ENCODE results near the gene FRMD4A. TPM values are rescaled to one million over a fixed set of nuclear protein-coding genes. Genes with fewer than 3 reads are reported as not detected.

The FRMD4A gene
- total and polyA plus RNA-seq, 12 donors, result 17.4 to 43.4 (median 30.3) TPM

GRCh38 chr10:13862546-13863233 is 468.0 kb downstream of the FRMD4A start:
- no peak for DNase-seq
- Histone ChIP-seq H3K9me3 (no peaks in the 10 kb centered on the region), H3K36me3 (peaks cover 0 to 3% (median 0%) of the 10 kb centered on the region in 9 donors), H3K4me1 (peaks cover 0 to 77% (median 53%) of the 10 kb centered on the region in 9 donors), H3K27ac (peak overlapping the region in 6 of 10 donors; percentile 20 to 77 (median 45)), H3K27me3 (no peaks in the 10 kb centered on the region), H3K4me3 (no peak overlapping the region)
- TF ChIP-seq, protein P1, sequence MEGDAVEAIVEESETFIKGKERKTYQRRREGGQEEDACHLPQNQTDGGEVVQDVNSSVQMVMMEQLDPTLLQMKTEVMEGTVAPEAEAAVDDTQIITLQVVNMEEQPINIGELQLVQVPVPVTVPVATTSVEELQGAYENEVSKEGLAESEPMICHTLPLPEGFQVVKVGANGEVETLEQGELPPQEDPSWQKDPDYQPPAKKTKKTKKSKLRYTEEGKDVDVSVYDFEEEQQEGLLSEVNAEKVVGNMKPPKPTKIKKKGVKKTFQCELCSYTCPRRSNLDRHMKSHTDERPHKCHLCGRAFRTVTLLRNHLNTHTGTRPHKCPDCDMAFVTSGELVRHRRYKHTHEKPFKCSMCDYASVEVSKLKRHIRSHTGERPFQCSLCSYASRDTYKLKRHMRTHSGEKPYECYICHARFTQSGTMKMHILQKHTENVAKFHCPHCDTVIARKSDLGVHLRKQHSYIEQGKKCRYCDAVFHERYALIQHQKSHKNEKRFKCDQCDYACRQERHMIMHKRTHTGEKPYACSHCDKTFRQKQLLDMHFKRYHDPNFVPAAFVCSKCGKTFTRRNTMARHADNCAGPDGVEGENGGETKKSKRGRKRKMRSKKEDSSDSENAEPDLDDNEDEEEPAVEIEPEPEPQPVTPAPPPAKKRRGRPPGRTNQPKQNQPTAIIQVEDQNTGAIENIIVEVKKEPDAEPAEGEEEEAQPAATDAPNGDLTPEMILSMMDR (IDR thresholded peaks at IDR 0.05), result no peak
- ATAC-seq, result peak in 1 of 8 donors; percentile 11
- intact Hi-C loops (cut with DNase I), result no loop called here
- WGBS, 2 donors, result 49 to 61% methylated on average over 3 of the region's 3 CpGs

GRCh38 chr10:13860886-13861285 is 469.8 kb downstream of the FRMD4A start:
- ATAC-seq, result no peak
- Histone ChIP-seq H3K27ac (peak overlapping the region in 5 of 10 donors; percentile 23 to 77 (median 47)), H3K27me3 (no peaks in the 10 kb centered on the region), H3K4me3 (no peak overlapping the region), H3K4me1 (peaks cover 0 to 62% (median 38%) of the 10 kb centered on the region in 9 donors), H3K36me3 (peaks cover 0 to 11% (median 0%) of the 10 kb centered on the region in 9 donors), H3K9me3 (no peaks in the 10 kb centered on the region)
- TF ChIP-seq, protein P1 (IDR thresholded peaks at IDR 0.05), result no peak
- 95 to 96% methylated on average over 14 of the region's 14 CpGs for WGBS, 2 donors
- no peak for DNase-seq
- intact Hi-C loops (cut with DNase I), result no loop called here

DNA sequence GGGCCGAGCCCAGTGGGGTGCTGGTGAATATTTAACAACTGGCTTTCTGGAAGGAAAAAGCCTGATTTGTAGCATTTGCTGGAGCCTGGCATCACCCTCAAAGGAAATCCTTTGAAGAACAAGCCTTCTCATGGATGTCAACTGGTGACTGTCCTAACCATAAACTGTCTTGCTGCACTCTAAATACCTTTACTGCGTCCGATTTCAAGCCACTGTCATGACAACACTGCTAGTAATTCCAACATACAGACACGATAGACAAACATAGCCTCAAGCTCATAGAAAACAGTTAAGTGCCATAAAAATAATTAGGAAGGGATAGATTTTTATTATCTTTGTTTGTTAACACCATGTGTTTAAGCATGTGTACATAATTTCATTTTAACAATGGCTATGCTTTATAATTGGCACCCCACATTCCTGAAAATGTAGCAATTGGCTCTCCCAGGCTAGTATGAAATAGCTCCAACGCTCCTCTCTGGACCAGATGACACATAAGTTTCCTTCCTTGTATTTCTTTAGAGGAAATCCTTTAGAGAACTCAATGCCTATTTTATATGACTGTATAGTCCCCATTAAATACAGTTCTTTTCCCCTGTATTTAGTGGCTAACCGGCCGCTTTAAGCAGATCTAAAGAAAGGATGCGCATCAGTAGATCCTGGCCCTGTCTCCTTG is 470.6 kb downstream of the FRMD4A start:
- H3K27ac ChIP-seq, result peak overlapping the region in 7 of 10 donors; percentile 8 to 77 (median 43)
- peak in 5 of 8 donors; percentile 16 to 41 (median 37) for ATAC-seq
- H3K9me3 ChIP-seq, result no peaks in the 10 kb centered on the region
- intact Hi-C loops (cut with DNase I), result no loop called here
- 71 to 82% methylated on average over 8 of the region's 8 CpGs for whole genome bisulfite sequencing, 2 donors
- H3K36me3 ChIP-seq, result peaks cover 0 to 11% (median 0%) of the 10 kb centered on the region in 9 donors
- H3K27me3 ChIP-seq, result no peaks in the 10 kb centered on the region
- H3K4me3 ChIP-seq, result no peak overlapping the region
- peaks cover 0 to 56% (median 33%) of the 10 kb centered on the region in 9 donors for H3K4me1 ChIP-seq
- TF ChIP-seq, protein P1 (IDR thresholded peaks at IDR 0.05), result no peak
- DNase-seq, result no peak

- Histone ChIP-seq H3K27me3 (no peaks in the 10 kb centered on the region), H3K27ac (peak overlapping the region in 4 of 10 donors; percentile 24 to 64 (median 44)), H3K4me1 (peaks cover 0 to 64% (median 43%) of the 10 kb centered on the region in 9 donors), H3K36me3 (peaks cover 0 to 11% (median 0%) of the 10 kb centered on the region in 9 donors), H3K4me3 (no peak overlapping the region), H3K9me3 (no peaks in the 10 kb centered on the region)
- TF ChIP-seq, protein P1 (IDR thresholded peaks at IDR 0.05), result no peak
- ATAC-seq (no peak), DNase-seq (no peak)
- intact Hi-C loops (cut with DNase I), result no loop called here
- 94 to 95% methylated on average over 11 of the region's 11 CpGs for WGBS, 2 donors
Observed at GRCh38 chr10:13858709-13859108, 472.0 kb downstream of the FRMD4A start.

All from heart right ventricle (tissue), 16 donors.